Left ventricle myocardium superior (tissue), 1 donor: ENCODE measurements around the gene CCDC60. TPM values are rescaled to one million over a fixed set of nuclear protein-coding genes. Genes with fewer than 3 reads are reported as not detected.

Experiments
- ATAC-seq: fragments of 200-7000 bp; cut with Tn5 transposase; one replicate; pipeline ENCODE4 v1.9.1; 2020; ENCODE audit warnings: mild to moderate bottlenecking, moderate library complexity
- DNase-seq: peaks from one replicate; pipeline ENCODE4 v3.0.0-alpha.2; 2020
- intact Hi-C: fragments of 100-400 bp; cut with micrococcal nuclease; formaldehyde crosslinking; loops from one replicate; pipeline ENCODE4 v1.11.0; 2022
- total RNA-seq: library from RNA; stranded (reverse); fragmentation: NEBNext Ultra II Directional; extraction: Animal tissue kit (Norgen Biotek cat#: 25700); gene quantifications from one replicate; pipeline ENCODE4 v1.2.1, GENCODE V29; 2021
- donor health status: DM: no; HTN: yes; CAD: no; lungs with severe emphysema.

Gene CCDC60
- total RNA-seq, 1 donor from 2014 or later: not detected

DNA sequence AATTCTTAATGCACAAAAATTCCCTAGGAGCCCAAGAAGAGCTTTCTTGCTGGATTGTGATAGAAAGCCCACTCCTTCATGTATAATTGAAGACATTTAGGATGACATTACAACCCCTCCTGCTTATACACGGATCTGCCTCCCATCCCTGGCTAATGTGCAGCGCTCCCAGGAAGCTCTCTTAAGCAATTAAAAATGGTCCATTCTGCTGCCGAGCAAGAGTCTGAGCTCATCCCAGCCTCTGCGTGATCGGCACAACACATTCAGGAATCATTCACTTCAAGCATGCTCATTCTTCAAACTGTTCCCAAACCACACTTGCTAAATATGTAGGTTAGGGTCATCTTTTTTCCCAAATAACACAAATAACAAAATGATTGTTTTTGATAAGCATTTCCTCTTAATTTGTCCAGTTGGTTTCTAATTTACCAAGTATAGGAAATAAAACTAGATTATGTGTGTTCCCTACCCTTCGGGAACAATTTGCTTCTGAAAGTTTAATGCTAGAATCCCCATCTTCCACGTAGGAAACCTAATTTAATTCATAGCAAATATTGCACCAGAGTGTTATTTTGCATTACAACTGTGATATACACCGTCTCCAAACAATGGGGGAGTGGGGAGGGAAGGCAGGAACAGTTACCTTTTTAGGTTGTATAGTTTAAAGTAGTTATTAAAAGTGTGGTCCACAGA is 241.7 kb downstream of the CCDC60 start:
- DNase-seq: no peak
- no peak for ATAC-seq
- intact Hi-C loops: no loop called here

DNA sequence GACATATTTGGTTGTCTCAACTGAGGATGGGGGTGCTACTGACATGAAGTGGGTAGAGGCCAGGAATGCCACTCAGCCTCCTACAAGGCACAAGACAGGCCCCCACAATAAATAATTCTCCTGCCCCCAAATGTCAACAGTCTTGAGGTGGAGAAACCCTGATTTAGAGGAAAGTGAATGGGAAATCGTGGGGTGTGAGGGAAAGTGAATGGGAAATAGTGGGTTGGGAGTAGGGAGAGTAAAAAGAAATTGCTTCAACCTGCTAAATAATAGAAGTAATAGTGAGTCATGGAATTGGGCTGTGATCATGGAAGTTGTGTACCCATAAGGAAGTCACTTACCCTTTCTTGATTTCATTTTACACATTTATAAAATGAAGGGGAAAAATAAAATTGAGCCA is 242.4 kb downstream of the CCDC60 start:
- ATAC-seq: no peak
- DNase-seq: no peak
- intact Hi-C loops: no loop called here

DNA sequence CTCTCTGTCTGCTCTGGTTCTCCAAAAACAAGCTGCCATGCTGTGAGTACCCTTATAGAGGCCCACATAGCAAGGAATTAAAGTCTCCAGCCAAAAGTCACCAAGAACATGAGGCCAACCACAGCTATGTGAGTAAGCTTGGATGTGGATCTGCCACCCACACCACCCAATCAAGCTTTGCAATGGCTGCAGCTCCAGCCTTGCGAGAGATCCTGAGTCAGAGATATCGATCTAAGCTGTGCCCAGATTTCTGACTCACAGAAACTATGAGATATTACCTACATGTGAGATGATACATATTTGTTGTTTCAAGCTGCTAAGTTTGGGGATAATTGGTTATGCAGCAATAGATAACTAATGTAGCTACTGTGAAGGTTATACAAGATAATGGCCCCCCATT is 243.6 kb downstream of the CCDC60 start:
- DNase-seq: no peak
- intact Hi-C loops: no loop called here
- ATAC-seq: no peak

DNA sequence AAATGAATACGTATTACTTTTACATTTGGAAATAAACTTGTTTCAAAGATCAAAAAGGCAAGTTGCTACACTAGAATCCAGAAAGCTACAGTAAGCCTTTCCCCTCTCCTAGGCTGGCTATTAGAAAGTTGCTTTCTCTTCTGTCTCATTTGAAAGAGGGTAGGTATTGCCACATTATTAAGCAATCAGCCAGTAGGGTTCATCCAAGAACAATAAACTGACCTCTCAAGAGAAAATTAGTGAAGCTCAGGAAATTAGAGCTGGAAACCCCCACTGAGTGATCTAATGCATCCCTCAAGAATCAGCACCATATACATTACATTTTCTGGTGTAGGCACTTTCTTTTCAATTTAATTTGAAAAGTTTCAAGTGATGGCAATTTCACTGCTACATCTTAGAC is 254.6 kb downstream of the CCDC60 start:
- DNase-seq (no peak), ATAC-seq (peak; percentile 48)
- intact Hi-C loops: no loop called here

DNA sequence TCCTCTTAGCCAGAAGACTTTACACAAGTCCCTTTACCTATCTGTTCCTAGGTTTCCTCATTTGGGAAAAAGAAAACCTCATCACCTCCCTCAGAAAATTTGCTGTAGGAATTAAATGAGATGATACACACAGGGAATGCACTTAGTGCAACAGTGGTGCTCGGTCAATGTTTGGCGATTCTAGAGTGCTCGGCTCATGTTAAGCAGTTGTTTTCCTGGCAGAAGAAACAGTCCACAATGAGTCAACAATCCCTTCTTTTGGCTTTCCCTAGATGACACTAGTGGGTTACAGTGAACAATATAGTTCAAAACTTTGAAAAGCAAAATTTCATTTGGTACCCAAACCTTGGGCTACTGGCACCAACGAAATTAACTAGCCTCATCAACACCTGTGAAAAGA is 255.1 kb downstream of the CCDC60 start:
- no peak for ATAC-seq
- intact Hi-C loops: no loop called here
- no peak for DNase-seq

Other genes with a start within 250 kb of the CCDC60 start
- 504 TPM for gene HSPB8, start 155.8 kb upstream of the CCDC60 start, total RNA-seq